HUES48 (cell line): Measurements from ENCODE around the gene CEBPE.

ENCODE experiments used
- H3K27ac ChIP-seq: one replicate; pipeline ENCODE4 v1.7.0; 2013; ENCODE audit warnings: low read depth, low read length, inconsistent platforms
- H3K27me3 ChIP-seq: 2 replicates; pipeline ENCODE4 v1.6.1; 2013; ENCODE audit warnings: mild to moderate bottlenecking, low read length; ENCODE audit not compliant: control insufficient read depth, insufficient read depth
- H3K36me3 ChIP-seq: 2 replicates; pipeline ENCODE4 v1.6.1; 2013; ENCODE audit warnings: low read length; ENCODE audit not compliant: control insufficient read depth, insufficient read depth
- H3K4me1 ChIP-seq: 2 replicates; pipeline ENCODE4 v1.6.1; 2013; ENCODE audit warnings: mild to moderate bottlenecking, low read length; ENCODE audit not compliant: control insufficient read depth, insufficient read depth
- H3K4me3 ChIP-seq: 2 replicates; pipeline ENCODE4 v1.5.1; 2013; ENCODE audit warnings: mild to moderate bottlenecking, low read depth, low read length
- H3K9ac ChIP-seq: 2 replicates; pipeline ENCODE4 v1.6.1; 2013; ENCODE audit warnings: mild to moderate bottlenecking, low read depth, low read length, moderate library complexity
- H3K9me3 ChIP-seq: 2 replicates; pipeline ENCODE4 v1.6.1; 2013; ENCODE audit warnings: low read length; ENCODE audit not compliant: control insufficient read depth, insufficient read depth

The CEBPE gene

GRCh38 chr14:23074906-23075305 lies 44.1 kb downstream of the CEBPE start:
- Histone ChIP-seq H3K4me1 (peaks cover 15% of the 10 kb centered on the region), H3K9me3 (no peaks in the 10 kb centered on the region), H3K27me3 (no peaks in the 10 kb centered on the region), H3K36me3 (peaks cover 70% of the 10 kb centered on the region), H3K4me3 (no peak overlapping the region), H3K27ac (no peak overlapping the region), H3K9ac (no peak overlapping the region)

GRCh38 chr14:23071921-23072539 lies 47.0 kb downstream of the CEBPE start:
- Histone ChIP-seq H3K9ac (no peak overlapping the region), H3K9me3 (no peaks in the 10 kb centered on the region), H3K27ac (peak overlapping the region; percentile 89), H3K27me3 (no peaks in the 10 kb centered on the region), H3K36me3 (peaks cover 67% of the 10 kb centered on the region), H3K4me3 (peak overlapping the region; percentile 85), H3K4me1 (peaks cover 27% of the 10 kb centered on the region)

- peak overlapping the region; percentile 89 for H3K27ac ChIP-seq
- H3K27me3 ChIP-seq = no peaks in the 10 kb centered on the region
- peak overlapping the region; percentile 85 for H3K4me3 ChIP-seq
- H3K9ac ChIP-seq = peak overlapping the region; percentile 95
- no peaks in the 10 kb centered on the region for H3K9me3 ChIP-seq
- peaks cover 67% of the 10 kb centered on the region for H3K36me3 ChIP-seq
- H3K4me1 ChIP-seq = peaks cover 27% of the 10 kb centered on the region
These were observed 47.7 kb downstream of the CEBPE start for GRCh38 chr14:23071244-23071920.

- H3K27ac ChIP-seq = peak overlapping the region; percentile 89
These were observed 48.6 kb downstream of the CEBPE start for GRCh38 chr14:23070262-23071129.

GRCh38 chr14:23069413-23069806 lies 49.6 kb downstream of the CEBPE start:
- Histone ChIP-seq H3K9ac (no peak overlapping the region), H3K36me3 (peaks cover 68% of the 10 kb centered on the region), H3K4me1 (peaks cover 27% of the 10 kb centered on the region), H3K27ac (peak overlapping the region; percentile 46), H3K9me3 (no peaks in the 10 kb centered on the region), H3K27me3 (no peaks in the 10 kb centered on the region), H3K4me3 (no peak overlapping the region; the same call in 1 of the 2 replicates)

More at GRCh38 chr14:23070262-23071129, 48.6 kb downstream of the CEBPE start:
- Histone ChIP-seq H3K4me1 (peaks cover 27% of the 10 kb centered on the region), H3K27me3 (no peaks in the 10 kb centered on the region), H3K4me3 (peak overlapping the region; percentile 85), H3K9me3 (no peaks in the 10 kb centered on the region), H3K9ac (peak overlapping the region; percentile 95), H3K36me3 (peaks cover 68% of the 10 kb centered on the region)

- peaks cover 68% of the 10 kb centered on the region for H3K36me3 ChIP-seq
These were observed 50.2 kb downstream of the CEBPE start for GRCh38 chr14:23068789-23069412.

GRCh38 chr14:23067847-23068788 lies 50.9 kb downstream of the CEBPE start:
- no peaks in the 10 kb centered on the region for H3K9me3 ChIP-seq
- peaks cover 27% of the 10 kb centered on the region for H3K4me1 ChIP-seq
- no peaks in the 10 kb centered on the region for H3K27me3 ChIP-seq
- H3K4me3 ChIP-seq = 0 out of 2 replicates have a peak overlapping the region, but pooled peaks have one; percentile 20
- H3K27ac ChIP-seq = no peak overlapping the region
- no peak overlapping the region for H3K9ac ChIP-seq
- peaks cover 74% of the 10 kb centered on the region for H3K36me3 ChIP-seq

More at GRCh38 chr14:23068789-23069412, 50.2 kb downstream of the CEBPE start:
- Histone ChIP-seq H3K27me3 (no peaks in the 10 kb centered on the region), H3K9ac (no peak overlapping the region), H3K9me3 (no peaks in the 10 kb centered on the region), H3K27ac (peak overlapping the region; percentile 46), H3K4me3 (peak overlapping the region; percentile 20; the same call in 1 of the 2 replicates), H3K4me1 (peaks cover 27% of the 10 kb centered on the region)
